HG03097 (cell line): ENCODE results near the gene SPATA31C1.
"Not testable (repeated sequence)": the region's sequence is repeated elsewhere in the genome, so short reads cannot be mapped to it uniquely, and the experiment has no call there.

ENCODE experiments used
- ATAC-seq: cut with Tn5 transposase; IDR thresholded peaks from one replicate; pipeline ENCODE4 v1.9.1; 2021; ENCODE audit not compliant: unreplicated experiment, low FRiP score

Gene SPATA31C1

GRCh38 chr9:87886210-87886932, 31.4 kb upstream of the SPATA31C1 start:
- no peak for ATAC-seq

GRCh38 chr9:87886933-87887505, 30.7 kb upstream of the SPATA31C1 start:
- no peak for ATAC-seq

GRCh38 chr9:87887661-87888480, 29.9 kb upstream of the SPATA31C1 start:
- ATAC-seq, result no peak

- no peak for ATAC-seq
Observed at GRCh38 chr9:87888501-87888900, 29.3 kb upstream of the SPATA31C1 start.

- no peak for ATAC-seq
Observed at GRCh38 chr9:87889065-87889881, 28.5 kb upstream of the SPATA31C1 start.

GRCh38 chr9:87889882-87890252, 27.9 kb upstream of the SPATA31C1 start:
- no peak for ATAC-seq

- ATAC-seq, result no peak
Observed at GRCh38 chr9:87890837-87891236, 26.9 kb upstream of the SPATA31C1 start.

GRCh38 chr9:87891754-87892153, 26.0 kb upstream of the SPATA31C1 start:
- ATAC-seq, result no peak

GRCh38 chr9:87892956-87893355, 24.8 kb upstream of the SPATA31C1 start:
- no peak for ATAC-seq

- no peak for ATAC-seq
Observed at GRCh38 chr9:87894998-87895625, 22.6 kb upstream of the SPATA31C1 start.

- no peak for ATAC-seq
Observed at GRCh38 chr9:87896891-87897290, 20.9 kb upstream of the SPATA31C1 start.

- no peak for ATAC-seq
Observed at GRCh38 chr9:87898151-87898550, 19.6 kb upstream of the SPATA31C1 start.

GRCh38 chr9:87902371-87902770, 15.4 kb upstream of the SPATA31C1 start:
- ATAC-seq, result not testable (repeated sequence)

GRCh38 chr9:87909310-87910041, 8.3 kb upstream of the SPATA31C1 start:
- ATAC-seq, result no peak

- no peak for ATAC-seq
Observed at GRCh38 chr9:87910821-87911220, 6.9 kb upstream of the SPATA31C1 start.

- ATAC-seq, result not testable (repeated sequence)
Observed at GRCh38 chr9:87919013-87919412, 1.3 kb downstream of the SPATA31C1 start.

GRCh38 chr9:87921561-87921960, 3.8 kb downstream of the SPATA31C1 start:
- ATAC-seq, result not testable (repeated sequence)

GRCh38 chr9:87923012-87923411, 5.2 kb downstream of the SPATA31C1 start:
- not testable (repeated sequence) for ATAC-seq

GRCh38 chr9:87924851-87925250, 7.1 kb downstream of the SPATA31C1 start:
- not testable (repeated sequence) for ATAC-seq

- ATAC-seq, result not testable (repeated sequence)
Observed at GRCh38 chr9:87929152-87929551, 11.4 kb downstream of the SPATA31C1 start.
